HG02763 (cell line): ENCODE results near the gene TECRL.

Source experiments
- ATAC-seq: cut with Tn5 transposase; IDR thresholded peaks from one replicate; pipeline ENCODE4 v1.9.1; 2021; ENCODE audit warnings: mild to moderate bottlenecking, moderate library complexity; ENCODE audit not compliant: unreplicated experiment

The TECRL gene, protein sequence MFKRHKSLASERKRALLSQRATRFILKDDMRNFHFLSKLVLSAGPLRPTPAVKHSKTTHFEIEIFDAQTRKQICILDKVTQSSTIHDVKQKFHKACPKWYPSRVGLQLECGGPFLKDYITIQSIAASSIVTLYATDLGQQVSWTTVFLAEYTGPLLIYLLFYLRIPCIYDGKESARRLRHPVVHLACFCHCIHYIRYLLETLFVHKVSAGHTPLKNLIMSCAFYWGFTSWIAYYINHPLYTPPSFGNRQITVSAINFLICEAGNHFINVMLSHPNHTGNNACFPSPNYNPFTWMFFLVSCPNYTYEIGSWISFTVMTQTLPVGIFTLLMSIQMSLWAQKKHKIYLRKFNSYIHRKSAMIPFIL

DNA sequence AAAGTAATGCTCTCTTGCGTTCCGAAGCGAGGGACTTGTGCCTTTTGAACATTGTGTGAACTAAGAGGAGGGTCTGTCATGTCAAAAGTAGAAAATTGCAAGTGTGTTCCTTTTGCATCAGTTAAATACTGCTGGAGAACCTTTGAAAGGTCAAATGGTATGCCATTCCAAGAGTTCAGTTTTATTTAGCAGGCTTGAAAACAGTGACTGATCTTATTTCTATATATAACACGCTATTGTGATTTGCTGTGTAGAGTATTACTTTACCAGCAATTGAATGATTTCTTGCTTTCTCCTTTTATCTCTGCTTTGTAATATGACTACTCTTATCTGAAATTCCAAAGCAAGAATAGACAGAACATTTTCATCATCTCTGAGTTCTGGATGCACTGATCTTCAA, at the start of gene TECRL:
TSS of gene TECRL (minus strand) at position 151 of the 400 bp plus-strand sequence. CDS start at position 52, 99 bp downstream.
- no peak for ATAC-seq

DNA sequence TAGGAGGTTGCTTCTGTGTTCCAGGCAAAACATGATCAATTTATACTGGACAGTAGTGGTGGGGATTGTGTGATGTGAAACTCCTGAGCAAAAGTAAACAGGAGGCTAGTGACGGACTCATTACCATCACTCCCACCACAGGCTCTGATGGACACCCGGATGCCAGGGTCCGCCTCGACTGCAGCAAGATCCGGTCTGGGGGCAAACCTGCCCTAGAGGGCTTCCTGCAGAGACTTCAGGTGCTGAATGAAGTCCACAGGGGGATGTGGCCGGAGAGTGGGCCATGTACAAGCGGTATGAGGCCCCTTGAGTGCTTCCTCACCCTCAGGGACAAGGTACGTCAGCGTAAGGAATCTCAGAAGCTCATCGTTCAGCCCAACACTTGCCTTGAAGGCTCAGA, 23.4 kb upstream of the TECRL start:
- no peak for ATAC-seq

DNA sequence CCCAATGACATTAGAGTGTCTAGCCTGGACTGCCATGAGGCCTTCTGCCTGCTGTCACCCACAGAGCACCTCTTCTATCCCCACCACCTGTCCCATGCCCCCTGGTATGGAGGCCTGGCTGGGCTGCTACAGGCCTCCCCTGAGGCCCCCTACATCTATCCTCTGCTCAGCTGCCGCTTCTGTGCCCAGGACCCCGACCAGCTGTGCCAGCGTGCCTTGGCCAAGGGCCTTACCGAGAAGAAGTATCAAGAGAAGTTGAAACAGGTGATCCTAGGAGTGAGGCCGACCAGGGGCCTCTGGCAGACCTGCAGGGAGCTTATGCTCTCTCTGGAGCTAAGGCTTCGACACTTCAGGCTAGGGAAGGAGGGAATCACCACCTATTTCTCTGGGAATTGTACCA, 21.7 kb upstream of the TECRL start:
- ATAC-seq, result no peak

DNA sequence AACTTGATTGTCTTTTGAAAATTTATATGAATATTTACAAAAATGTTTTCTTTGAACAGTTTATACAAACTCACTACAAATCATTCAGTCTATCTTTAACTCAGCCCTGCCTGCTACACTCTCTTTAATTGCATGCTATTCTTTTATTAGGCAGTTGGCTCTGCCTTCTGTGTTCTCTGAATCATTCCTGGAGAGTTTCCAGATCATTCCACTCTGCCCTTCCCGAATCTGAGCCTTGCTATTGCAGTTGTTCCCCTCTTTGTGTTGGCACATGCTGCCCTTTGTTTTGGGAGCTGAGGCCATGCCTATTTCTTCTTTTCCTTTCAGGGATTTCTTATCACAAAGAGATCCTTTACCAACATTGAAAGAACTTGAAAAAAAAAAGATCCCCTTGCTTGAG, 8.7 kb upstream of the TECRL start:
- no peak for ATAC-seq

DNA sequence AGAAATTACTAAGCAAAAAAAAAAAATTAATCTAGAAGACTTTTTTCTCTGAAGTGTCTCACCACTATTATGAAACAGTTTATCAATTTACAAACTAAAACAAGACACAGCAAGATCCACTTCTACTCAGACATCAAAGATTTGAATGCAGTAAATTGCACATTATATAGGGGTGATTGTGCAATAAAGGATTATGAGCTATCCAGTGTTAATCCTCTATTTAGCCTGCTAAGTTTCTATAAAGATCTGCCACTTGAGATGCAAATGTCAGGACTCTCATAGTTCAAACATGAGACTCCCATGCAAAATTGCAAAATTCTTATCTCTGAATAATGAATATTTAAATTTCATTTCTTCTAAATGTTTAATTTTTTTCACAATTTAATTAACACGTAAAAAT, 2.2 kb downstream of the TECRL start:
- ATAC-seq, result no peak

- no peak for ATAC-seq
These were observed 3.5 kb downstream of the TECRL start for GRCh38 chr4:64405761-64406160.

DNA sequence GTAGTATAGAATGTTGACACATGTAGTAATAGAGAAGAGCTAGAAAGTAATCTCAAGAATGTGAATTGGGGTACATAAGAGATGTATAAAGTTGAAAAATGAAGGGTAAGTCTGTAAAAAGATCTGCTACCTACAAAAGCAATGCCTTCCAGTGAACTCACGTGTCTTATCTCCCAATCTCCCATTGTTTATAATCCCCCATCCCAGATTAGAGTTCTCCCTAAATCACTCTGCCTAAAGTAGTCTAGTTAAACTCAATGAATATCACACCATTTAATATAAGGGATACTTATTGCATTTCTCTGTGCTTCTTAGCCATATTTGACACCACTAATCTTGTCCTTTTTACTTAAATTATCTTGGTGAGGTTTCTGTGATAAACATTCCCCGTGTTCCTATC, 6.6 kb downstream of the TECRL start:
- no peak for ATAC-seq

GRCh38 chr4:64399313-64400109, 9.7 kb downstream of the TECRL start:
- no peak for ATAC-seq

- no peak for ATAC-seq
These were observed 14.8 kb downstream of the TECRL start for GRCh38 chr4:64394469-64394868.

DNA sequence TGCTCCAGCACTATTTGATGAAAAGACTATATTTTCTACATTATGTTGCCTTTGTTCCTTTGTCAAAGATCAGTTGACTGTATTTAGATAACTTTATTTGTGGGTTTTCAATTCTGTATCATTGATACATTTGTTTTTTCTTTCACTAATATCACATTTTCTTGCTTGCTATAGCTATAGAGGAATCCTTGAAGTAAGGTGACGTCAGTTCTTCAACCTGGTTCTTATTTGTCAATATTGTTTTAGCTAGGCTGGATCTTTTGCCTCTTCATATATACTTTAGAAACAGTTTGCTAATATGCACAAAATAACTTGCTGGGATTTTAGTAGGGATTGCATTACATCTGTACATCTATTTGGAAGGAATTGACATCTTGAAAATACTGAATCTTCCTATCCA, 21.0 kb downstream of the TECRL start:
- no peak for ATAC-seq

GRCh38 chr4:64385220-64385619, 24.0 kb downstream of the TECRL start:
- ATAC-seq, result no peak

GRCh38 chr4:64384237-64385203, 24.7 kb downstream of the TECRL start:
- no peak for ATAC-seq

GRCh38 chr4:64368741-64369140, 40.5 kb downstream of the TECRL start:
- ATAC-seq, result no peak

GRCh38 chr4:64361399-64361740, 47.9 kb downstream of the TECRL start:
- ATAC-seq, result no peak

- no peak for ATAC-seq
These were observed 48.4 kb downstream of the TECRL start for GRCh38 chr4:64360664-64361398.

DNA sequence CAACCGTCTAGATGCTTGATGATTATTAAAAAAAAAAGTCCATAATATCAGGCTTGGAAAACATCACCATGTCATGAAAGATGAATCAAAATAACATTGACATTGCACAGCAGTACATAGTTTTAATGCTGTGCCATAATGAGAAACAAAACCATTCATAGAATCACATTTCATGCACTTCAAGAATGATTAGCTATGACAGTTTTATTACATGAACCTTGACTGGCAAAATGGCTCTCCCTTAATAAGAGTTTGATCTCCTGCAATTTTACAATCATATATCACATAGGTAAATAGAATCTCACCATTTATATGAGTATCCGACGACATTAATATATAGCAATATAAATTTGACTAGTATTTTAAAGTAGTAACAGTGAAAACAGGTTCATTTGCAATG, 49.8 kb downstream of the TECRL start:
- no peak for ATAC-seq

GRCh38 chr4:64353904-64354303, 55.3 kb downstream of the TECRL start:
- no peak for ATAC-seq

- ATAC-seq, result no peak
These were observed 67.5 kb downstream of the TECRL start for GRCh38 chr4:64341711-64342110.

DNA sequence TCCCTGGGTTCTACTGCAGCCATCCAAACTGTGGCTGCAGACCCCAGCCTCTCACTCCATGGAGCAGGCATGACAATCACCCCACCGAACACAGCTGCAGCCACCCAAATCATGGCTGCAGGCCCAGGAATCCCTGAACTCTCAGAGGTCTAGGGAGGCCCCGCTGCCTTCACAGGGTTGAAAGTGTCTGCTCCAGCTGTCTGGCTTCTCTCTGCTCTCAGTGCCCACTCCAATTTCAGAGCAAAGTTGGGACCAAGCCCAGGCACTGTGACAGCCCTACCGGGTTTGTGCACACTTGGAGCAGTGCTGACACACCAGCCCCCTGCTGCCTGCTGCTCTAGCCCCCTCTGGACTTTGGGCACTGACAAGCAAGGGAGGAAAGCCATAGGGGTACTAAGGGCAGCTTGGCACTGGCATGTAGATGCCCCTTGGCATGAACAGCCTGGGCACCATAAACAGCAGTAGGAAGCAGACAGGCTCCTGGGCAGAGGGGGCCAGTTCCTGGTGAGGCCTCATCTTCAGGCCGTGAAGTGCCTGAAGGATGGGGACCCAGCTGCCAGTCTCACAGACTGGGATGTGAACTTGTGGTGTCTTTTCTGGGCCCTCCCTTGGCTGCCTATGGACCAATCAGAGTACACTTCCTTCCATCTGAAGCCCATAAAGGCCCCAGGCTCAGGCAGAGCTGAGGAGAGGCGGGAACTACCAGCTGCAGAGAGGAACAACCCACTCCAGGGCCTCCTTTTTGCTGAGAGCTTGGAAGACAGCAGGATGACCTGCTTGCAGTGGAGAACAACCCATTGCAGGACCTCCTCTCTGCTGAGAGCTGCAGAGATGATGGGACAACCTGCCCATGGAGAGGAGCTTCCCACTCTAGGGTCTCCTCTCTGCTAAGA, 68.8 kb downstream of the TECRL start:
- ATAC-seq, result no peak

GRCh38 chr4:64334964-64335363, 74.3 kb downstream of the TECRL start:
- no peak for ATAC-seq
